GM18519 (cell line): ENCODE measurements around the gene ENGASE.

Experiments
- ATAC-seq: cut with Tn5 transposase; IDR thresholded peaks from one replicate; pipeline ENCODE4 v1.9.1; 2021; ENCODE audit warnings: mild to moderate bottlenecking, moderate library complexity; ENCODE audit not compliant: unreplicated experiment, low FRiP score

ENGASE gene

GRCh38 chr17:79133985-79134384 is 59.4 kb downstream of the ENGASE start:
- no peak for ATAC-seq

- ATAC-seq, result no peak
Measured at GRCh38 chr17:79135011-79135410, 60.4 kb downstream of the ENGASE start.

- ATAC-seq, result no peak
Measured at GRCh38 chr17:79135628-79136405, 61.2 kb downstream of the ENGASE start.
